Measurements from ENCODE around the gene CREB5. TPM values are rescaled to one million over a fixed set of nuclear protein-coding genes. Genes with fewer than 3 reads are reported as not detected.

Gene CREB5
- total RNA-seq, 2 experiments from 2014 or later: not detected

GRCh38 chr7:28488061-28488791, 75.9 kb downstream of the CREB5 start:
- Mint-ChIP-seq H3K27me3 (ENCODE audit: low read depth) (peaks cover 9% of the 10 kb centered on the region), H3K4me1 (ENCODE audit: low read depth) (no peaks in the 10 kb centered on the region), H3K9me3 (ENCODE audit: insufficient read depth) (no peaks in the 10 kb centered on the region), H3K27ac (no peak overlapping the region), H3K36me3 (ENCODE audit: low read depth) (no peaks in the 10 kb centered on the region), H3K4me3 (no peak overlapping the region)
- ChIA-PET POLR2A (no interaction called here), CTCF (interaction anchor here (1.2 kb wide), 1 partner anchor 12 kb away, joined by 3 read pairs; no protein-coding TSS in a partner anchor)
- no peak for DNase-seq
- ATAC-seq: no peak

GRCh38 chr7:28490831-28491230, 78.5 kb downstream of the CREB5 start:
- H3K4me1 Mint-ChIP-seq (ENCODE audit: low read depth): no peaks in the 10 kb centered on the region
- no peak overlapping the region for H3K27ac Mint-ChIP-seq
- peaks cover 8% of the 10 kb centered on the region for H3K27me3 Mint-ChIP-seq (ENCODE audit: low read depth)
- ChIA-PET POLR2A (no interaction called here), CTCF (no interaction called here)
- H3K36me3 Mint-ChIP-seq (ENCODE audit: low read depth): no peaks in the 10 kb centered on the region
- H3K4me3 Mint-ChIP-seq: no peak overlapping the region
- ATAC-seq (no peak), DNase-seq (no peak)
- H3K9me3 Mint-ChIP-seq (ENCODE audit: insufficient read depth): no peaks in the 10 kb centered on the region

GRCh38 chr7:28493477-28493876, 81.2 kb downstream of the CREB5 start:
- ChIA-PET POLR2A (no interaction called here), CTCF (no interaction called here)
- no peak for DNase-seq
- H3K27ac Mint-ChIP-seq: no peak overlapping the region
- no peaks in the 10 kb centered on the region for H3K36me3 Mint-ChIP-seq (ENCODE audit: low read depth)
- H3K4me3 Mint-ChIP-seq: no peak overlapping the region
- no peaks in the 10 kb centered on the region for H3K9me3 Mint-ChIP-seq (ENCODE audit: insufficient read depth)
- ATAC-seq: no peak
- peaks cover 10% of the 10 kb centered on the region for H3K27me3 Mint-ChIP-seq (ENCODE audit: low read depth)
- no peaks in the 10 kb centered on the region for H3K4me1 Mint-ChIP-seq (ENCODE audit: low read depth)

- Mint-ChIP-seq H3K9me3 (ENCODE audit: insufficient read depth) (no peaks in the 10 kb centered on the region), H3K36me3 (ENCODE audit: low read depth) (no peaks in the 10 kb centered on the region), H3K27ac (no peak overlapping the region), H3K4me1 (ENCODE audit: low read depth) (peaks cover 12% of the 10 kb centered on the region), H3K27me3 (ENCODE audit: low read depth) (peaks cover 18% of the 10 kb centered on the region), H3K4me3 (no peak overlapping the region)
- DNase-seq: no peak
- ATAC-seq: no peak
- ChIA-PET CTCF (no interaction called here), POLR2A (no interaction called here)
These were observed 84.7 kb downstream of the CREB5 start for GRCh38 chr7:28497009-28497408.

- ATAC-seq: no peak
- Mint-ChIP-seq H3K27ac (no peak overlapping the region), H3K27me3 (ENCODE audit: low read depth) (peaks cover 19% of the 10 kb centered on the region), H3K9me3 (ENCODE audit: insufficient read depth) (no peaks in the 10 kb centered on the region), H3K36me3 (ENCODE audit: low read depth) (no peaks in the 10 kb centered on the region), H3K4me1 (ENCODE audit: low read depth) (peaks cover 12% of the 10 kb centered on the region), H3K4me3 (no peak overlapping the region)
- POLR2A ChIA-PET: no interaction called here
- CTCF ChIA-PET: no interaction called here
- DNase-seq: no peak
These were observed 86.3 kb downstream of the CREB5 start for GRCh38 chr7:28498636-28499035.

GRCh38 chr7:28500138-28500537, 87.8 kb downstream of the CREB5 start:
- Mint-ChIP-seq H3K36me3 (ENCODE audit: low read depth) (no peaks in the 10 kb centered on the region), H3K9me3 (ENCODE audit: insufficient read depth) (no peaks in the 10 kb centered on the region), H3K27me3 (ENCODE audit: low read depth) (peaks cover 18% of the 10 kb centered on the region), H3K27ac (no peak overlapping the region), H3K4me3 (no peak overlapping the region), H3K4me1 (ENCODE audit: low read depth) (peaks cover 12% of the 10 kb centered on the region)
- ChIA-PET POLR2A (no interaction called here), CTCF (no interaction called here)
- DNase-seq (peak; percentile 49), ATAC-seq (no peak)

GRCh38 chr7:28502408-28502807, 90.1 kb downstream of the CREB5 start:
- ATAC-seq (no peak), DNase-seq (no peak)
- Mint-ChIP-seq H3K9me3 (ENCODE audit: insufficient read depth) (no peaks in the 10 kb centered on the region), H3K4me1 (ENCODE audit: low read depth) (peaks cover 12% of the 10 kb centered on the region), H3K36me3 (ENCODE audit: low read depth) (no peaks in the 10 kb centered on the region), H3K4me3 (no peak overlapping the region), H3K27me3 (ENCODE audit: low read depth) (peaks cover 15% of the 10 kb centered on the region), H3K27ac (no peak overlapping the region)
- ChIA-PET CTCF (no interaction called here), POLR2A (no interaction called here)

- Mint-ChIP-seq H3K36me3 (ENCODE audit: low read depth) (no peaks in the 10 kb centered on the region), H3K27me3 (ENCODE audit: low read depth) (peaks cover 19% of the 10 kb centered on the region), H3K9me3 (ENCODE audit: insufficient read depth) (no peaks in the 10 kb centered on the region), H3K4me1 (ENCODE audit: low read depth) (peaks cover 12% of the 10 kb centered on the region), H3K4me3 (no peak overlapping the region), H3K27ac (no peak overlapping the region)
- no peak for DNase-seq
- ChIA-PET POLR2A (no interaction called here), CTCF (no interaction called here)
- no peak for ATAC-seq
These were observed 91.1 kb downstream of the CREB5 start for GRCh38 chr7:28503396-28503795.

- CTCF ChIA-PET: no interaction called here
- Mint-ChIP-seq H3K4me1 (ENCODE audit: low read depth) (peaks cover 13% of the 10 kb centered on the region), H3K27me3 (ENCODE audit: low read depth) (peaks cover 18% of the 10 kb centered on the region), H3K9me3 (ENCODE audit: insufficient read depth) (no peaks in the 10 kb centered on the region), H3K36me3 (ENCODE audit: low read depth) (no peaks in the 10 kb centered on the region), H3K27ac (no peak overlapping the region), H3K4me3 (no peak overlapping the region)
- DNase-seq: no peak
- POLR2A ChIA-PET: no interaction called here
- no peak for ATAC-seq
These were observed 92.7 kb downstream of the CREB5 start for GRCh38 chr7:28505014-28505413.

GRCh38 chr7:28505867-28506266, 93.5 kb downstream of the CREB5 start:
- H3K9me3 Mint-ChIP-seq (ENCODE audit: insufficient read depth): no peaks in the 10 kb centered on the region
- CTCF ChIA-PET: no interaction called here
- POLR2A ChIA-PET: no interaction called here
- peaks cover 5% of the 10 kb centered on the region for H3K4me1 Mint-ChIP-seq (ENCODE audit: low read depth)
- DNase-seq (no peak), ATAC-seq (no peak)
- H3K27ac Mint-ChIP-seq: no peak overlapping the region
- no peak overlapping the region for H3K4me3 Mint-ChIP-seq
- H3K27me3 Mint-ChIP-seq (ENCODE audit: low read depth): peaks cover 15% of the 10 kb centered on the region
- no peaks in the 10 kb centered on the region for H3K36me3 Mint-ChIP-seq (ENCODE audit: low read depth)

GRCh38 chr7:28507525-28508282, 95.4 kb downstream of the CREB5 start:
- POLR2A ChIA-PET: no interaction called here
- Mint-ChIP-seq H3K4me3 (no peak overlapping the region), H3K36me3 (ENCODE audit: low read depth) (no peaks in the 10 kb centered on the region), H3K27ac (no peak overlapping the region), H3K4me1 (ENCODE audit: low read depth) (peaks cover 4% of the 10 kb centered on the region), H3K9me3 (ENCODE audit: insufficient read depth) (no peaks in the 10 kb centered on the region), H3K27me3 (ENCODE audit: low read depth) (peaks cover 21% of the 10 kb centered on the region)
- ATAC-seq: no peak
- CTCF ChIA-PET: no interaction called here
- DNase-seq: no peak

GRCh38 chr7:28509251-28510025, 97.1 kb downstream of the CREB5 start:
- Mint-ChIP-seq H3K9me3 (ENCODE audit: insufficient read depth) (no peaks in the 10 kb centered on the region), H3K27me3 (ENCODE audit: low read depth) (peaks cover 20% of the 10 kb centered on the region), H3K4me3 (no peak overlapping the region), H3K4me1 (ENCODE audit: low read depth) (peaks cover 4% of the 10 kb centered on the region), H3K27ac (no peak overlapping the region), H3K36me3 (ENCODE audit: low read depth) (no peaks in the 10 kb centered on the region)
- ChIA-PET CTCF (no interaction called here), POLR2A (no interaction called here)
- DNase-seq (no peak), ATAC-seq (no peak)
